NCI-H1694 treated with DMSO at 0.1 percent for 48 hours (cell line): Measurements from ENCODE around the gene INSYN2B.

Experiments used
- DNase-seq: peaks from one replicate; lab custom pipeline; 2025; lab: John Stamatoyannopoulos, UW

Gene INSYN2B

GRCh38 chr5:169933127-169933526, 47.2 kb downstream of the INSYN2B start:
- DNase-seq = no peak

- peak; percentile 23 for DNase-seq
Measured at GRCh38 chr5:169923988-169924387, 56.3 kb downstream of the INSYN2B start.

- DNase-seq = no peak
Measured at GRCh38 chr5:169922474-169922873, 57.8 kb downstream of the INSYN2B start.

GRCh38 chr5:169921949-169922348, 58.3 kb downstream of the INSYN2B start:
- no peak for DNase-seq

GRCh38 chr5:169921384-169921783, 58.9 kb downstream of the INSYN2B start:
- DNase-seq = no peak

- no peak for DNase-seq
Measured at GRCh38 chr5:169920474-169920873, 59.8 kb downstream of the INSYN2B start.

- DNase-seq = no peak
Measured at GRCh38 chr5:169918228-169918627, 62.1 kb downstream of the INSYN2B start.

DNA sequence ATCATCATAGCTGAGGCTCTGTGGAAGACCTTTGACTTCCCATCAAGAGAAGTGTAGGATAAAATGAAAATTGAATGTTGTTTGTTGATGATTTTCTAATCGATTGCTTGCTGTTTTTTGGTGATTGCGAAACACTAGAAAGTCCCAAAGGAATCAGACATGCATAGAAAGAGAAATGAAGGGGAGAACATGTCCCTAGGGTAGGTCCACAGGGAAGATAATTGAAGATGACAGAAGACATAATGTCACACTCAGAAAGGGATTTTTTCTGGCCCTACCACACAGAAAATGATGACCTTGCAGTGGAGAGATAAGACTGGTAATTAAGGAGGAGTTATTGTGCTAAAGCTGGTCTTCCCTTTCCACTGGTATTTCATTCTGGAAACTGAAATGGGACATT, 62.8 kb downstream of the INSYN2B start:
- DNase-seq = no peak

DNA sequence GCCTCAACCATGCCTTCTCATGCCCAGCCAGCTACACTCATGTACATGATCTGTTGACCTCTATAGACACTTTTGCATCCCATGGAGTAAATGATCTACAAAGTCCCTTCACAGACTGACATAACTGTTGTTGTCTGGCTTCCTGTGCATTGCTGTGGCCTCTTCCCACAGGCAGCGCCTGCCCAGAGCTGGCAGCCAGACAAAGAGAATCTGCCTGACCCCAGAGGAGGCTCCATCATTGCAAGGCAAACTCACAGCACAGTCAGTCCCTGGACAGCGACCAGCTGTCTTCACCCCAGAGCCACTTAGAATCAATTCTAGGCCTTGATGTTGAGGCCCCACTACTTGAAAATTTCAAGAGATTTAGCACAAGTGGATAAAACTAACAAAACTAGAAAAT, 65.5 kb downstream of the INSYN2B start:
- DNase-seq = no peak

DNA sequence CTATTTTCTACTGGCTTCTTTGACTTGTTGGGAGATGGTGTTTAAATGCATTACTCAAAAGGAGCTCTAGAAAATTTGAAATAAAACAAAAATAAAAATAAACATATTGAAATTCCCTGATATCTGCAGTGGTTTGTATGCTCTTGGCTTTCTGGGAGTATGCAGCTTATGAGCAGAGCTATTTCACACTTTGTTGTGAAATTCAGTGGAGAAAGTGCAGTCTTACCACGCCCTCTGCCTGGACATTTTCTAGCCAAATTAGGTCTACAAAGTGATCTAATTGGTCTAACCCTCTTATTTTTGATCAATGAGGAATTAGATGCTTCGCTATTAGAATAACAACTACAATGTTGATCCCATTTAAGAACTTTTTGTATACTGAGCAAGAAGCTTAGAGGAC, 66.8 kb downstream of the INSYN2B start:
- DNase-seq = no peak

DNA sequence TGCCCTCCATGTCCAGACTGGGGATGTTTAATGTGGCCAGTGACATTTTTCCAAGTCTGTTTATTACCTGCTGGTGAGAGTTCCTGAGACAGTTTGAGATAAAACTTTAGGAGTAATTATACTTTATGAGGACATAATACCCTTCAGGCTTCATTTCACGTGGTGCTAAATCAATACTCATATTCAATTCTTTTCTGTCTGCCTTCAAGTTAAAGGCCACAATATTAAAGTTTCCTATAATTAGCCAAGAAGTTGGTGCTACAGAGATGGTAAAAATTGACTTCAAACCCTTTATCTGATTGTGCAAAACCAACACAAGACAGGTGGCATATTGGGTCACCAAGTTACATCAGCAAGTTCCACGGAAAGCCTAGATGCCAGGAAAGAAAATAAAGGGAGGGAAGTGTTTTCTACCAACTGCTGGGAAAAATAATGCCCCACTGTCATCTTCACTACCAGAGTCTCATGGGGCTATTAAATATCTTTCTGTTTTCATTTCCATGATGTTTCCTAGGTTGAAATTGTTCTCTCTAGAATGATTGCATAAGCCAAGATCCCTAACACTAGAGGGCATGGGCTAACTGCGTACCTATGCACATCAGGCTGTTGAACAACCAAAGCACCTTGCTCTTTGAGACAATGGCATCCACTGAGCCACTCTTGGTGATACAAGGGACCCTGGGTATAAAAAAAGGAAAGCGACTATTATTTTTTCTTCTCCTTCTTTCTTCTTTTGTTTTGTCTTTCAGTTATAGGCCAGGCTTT, 68.7 kb downstream of the INSYN2B start:
- no peak for DNase-seq

DNA sequence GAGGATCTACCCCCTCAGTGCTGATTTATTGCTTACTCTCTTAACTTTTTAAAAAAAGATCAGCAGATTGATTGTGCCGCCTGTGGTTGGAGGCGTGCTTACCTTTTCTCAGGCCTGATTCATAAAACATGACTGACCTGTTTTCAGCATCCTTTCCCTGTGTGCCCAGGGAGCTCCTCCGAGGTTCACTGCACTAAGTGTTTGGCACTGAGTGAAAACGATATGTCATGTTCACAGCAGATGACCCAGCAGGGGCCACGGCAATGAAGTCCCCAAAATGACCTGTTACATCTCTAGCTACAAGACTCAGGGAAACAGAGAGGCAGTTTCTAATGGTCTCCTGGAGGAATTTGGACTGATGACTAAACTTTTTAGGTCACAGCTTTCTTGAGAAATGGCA, 69.9 kb downstream of the INSYN2B start:
- DNase-seq = no peak

DNA sequence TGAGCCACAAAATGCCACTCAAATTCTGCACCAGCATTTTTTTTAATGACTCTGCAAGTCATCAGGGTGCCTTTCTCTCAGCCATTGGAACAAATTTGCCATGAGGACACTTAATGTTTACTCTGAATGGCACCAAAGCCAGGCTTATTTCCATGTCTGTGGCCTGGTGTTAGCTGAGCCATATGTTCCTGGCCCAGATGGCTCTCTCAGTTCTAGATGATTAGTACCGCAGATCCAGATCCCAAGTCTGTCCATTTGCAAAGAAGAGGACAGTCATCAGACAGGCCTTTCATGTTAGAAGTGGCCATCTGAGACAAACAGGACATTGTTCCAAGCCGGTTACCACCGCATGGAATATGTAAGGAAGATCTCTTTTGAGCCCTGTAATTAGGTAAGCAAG, 70.3 kb downstream of the INSYN2B start:
- no peak for DNase-seq

GRCh38 chr5:169908864-169909263, 71.4 kb downstream of the INSYN2B start:
- DNase-seq = no peak

DNA sequence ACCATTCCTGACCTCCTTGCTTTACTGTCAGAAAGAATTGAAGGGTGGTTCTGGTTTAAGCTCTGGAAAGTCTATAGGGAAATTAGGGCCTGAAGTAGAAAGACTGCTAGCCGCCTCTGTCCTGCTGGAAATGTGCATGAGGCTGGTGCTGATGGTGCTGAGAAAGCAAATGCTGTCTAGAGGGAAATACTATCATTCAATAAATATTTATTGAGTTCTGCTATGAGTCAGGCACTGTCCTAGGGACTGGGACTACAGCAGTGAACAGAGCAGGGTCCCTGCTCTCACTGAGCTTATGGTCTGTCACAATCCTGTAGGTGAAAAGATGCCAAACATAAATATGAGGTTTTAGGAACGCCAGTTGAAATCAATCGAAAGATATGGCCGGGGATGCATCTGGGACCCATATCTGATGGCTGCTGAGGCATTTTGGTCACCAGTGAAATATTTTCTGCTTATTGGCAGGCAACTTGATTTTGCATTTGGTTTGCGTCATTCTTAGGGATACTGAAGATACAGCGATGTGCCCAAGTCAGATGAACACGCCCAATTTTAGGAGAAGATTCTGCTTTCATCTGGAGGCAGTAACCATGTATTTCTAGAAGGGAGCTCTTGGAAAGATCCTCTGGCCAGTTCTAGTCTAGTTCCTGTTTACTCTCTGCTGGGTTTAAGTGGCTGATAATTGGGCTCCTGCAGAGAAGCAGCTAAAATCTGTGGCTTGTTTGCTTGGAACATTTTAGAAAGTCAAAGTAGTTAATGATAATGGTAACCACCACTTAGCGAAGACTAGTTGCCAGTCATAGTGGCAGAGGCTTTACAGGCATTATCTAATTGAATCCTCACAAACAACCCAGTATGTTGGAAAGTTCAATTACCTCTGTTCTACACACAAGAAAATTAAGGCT, 73.3 kb downstream of the INSYN2B start:
- DNase-seq = no peak

- DNase-seq = no peak
Measured at GRCh38 chr5:169905017-169905416, 75.3 kb downstream of the INSYN2B start.

DNA sequence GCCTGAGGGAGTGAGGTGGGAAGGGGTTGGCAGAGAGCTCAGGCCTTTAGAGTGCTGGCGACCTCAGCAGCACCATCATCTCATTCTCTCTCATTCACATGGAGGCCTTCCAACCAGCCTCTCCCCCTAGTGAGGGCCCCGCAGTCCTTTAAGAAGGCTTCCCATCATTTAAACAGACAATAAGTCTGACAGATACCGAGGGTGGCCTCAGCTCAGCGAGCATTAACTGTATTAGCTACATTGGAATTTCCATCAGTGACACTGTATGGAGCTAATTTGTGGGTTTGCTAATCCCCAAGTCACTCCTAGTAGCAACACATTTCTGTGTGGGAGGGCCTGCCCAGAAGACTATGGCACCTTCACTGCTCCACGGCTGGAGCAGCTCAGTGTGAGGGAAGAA, 75.8 kb downstream of the INSYN2B start:
- no peak for DNase-seq

DNA sequence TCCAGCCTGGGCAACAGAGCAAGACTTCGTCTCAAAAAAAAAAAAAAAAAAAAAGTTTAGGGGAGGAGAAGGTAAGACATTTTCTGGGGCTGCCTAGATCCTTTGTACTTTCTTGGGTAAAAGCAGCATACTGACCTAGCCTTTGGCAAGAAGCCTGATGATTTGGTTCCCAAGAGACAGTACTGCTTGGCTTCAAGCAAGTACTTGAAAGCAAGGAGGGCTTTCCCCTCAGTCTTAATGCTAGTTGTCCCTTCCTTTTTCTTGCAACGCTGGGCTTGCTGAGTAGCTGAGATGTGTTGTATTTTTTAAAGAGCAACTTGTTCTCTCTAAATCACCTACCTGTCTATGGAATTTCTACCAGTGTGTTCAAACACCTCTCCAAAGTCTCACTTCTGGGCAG, 76.2 kb downstream of the INSYN2B start:
- no peak for DNase-seq

GRCh38 chr5:169901896-169902295, 78.4 kb downstream of the INSYN2B start:
- DNase-seq = no peak

- no peak for DNase-seq
Measured at GRCh38 chr5:169897481-169897880, 82.8 kb downstream of the INSYN2B start.

- no peak for DNase-seq
Measured at GRCh38 chr5:169895926-169896325, 84.4 kb downstream of the INSYN2B start.

GRCh38 chr5:169893571-169893970, 86.7 kb downstream of the INSYN2B start:
- DNase-seq = no peak

- no peak for DNase-seq
Measured at GRCh38 chr5:169893010-169893409, 87.3 kb downstream of the INSYN2B start.
